Activated CD4-positive, alpha-beta memory T cell treated with anti-CD3 and anti-CD28 coated beads, Interleukin-2, amount 10 ng/mL, durations not matched to agents 7 days and 5 days (primary cell): Measurements from ENCODE around the gene ACTA2. TPM values are rescaled to one million over a fixed set of nuclear protein-coding genes. Genes with fewer than 3 reads are reported as not detected.

Experiments
- CTCF ChIA-PET: fragments of 350-600 bp; sonication (Branson Sonifier 250); formaldehyde crosslinking; loops from one replicate; lab custom pipeline; 2021; ENCODE audit warnings: antibody characterized with exemption, inconsistent platforms; lab: Charles Lee
- POLR2A ChIA-PET: fragments of 350-600 bp; sonication (Branson Sonifier 250); formaldehyde crosslinking; loops from one replicate; lab custom pipeline; 2021; ENCODE audit warnings: antibody characterized with exemption; lab: Charles Lee
- DNase-seq: peaks from one replicate; pipeline ENCODE4 v3.0.0-alpha.2; 2020
- H3K27ac Mint-ChIP-seq: one replicate; pipeline ENCODE4 v1.8.0; 2021; ENCODE audit warnings: mild to moderate bottlenecking, mixed read lengths
- H3K27me3 Mint-ChIP-seq: one replicate; pipeline ENCODE4 v1.8.0; 2021; ENCODE audit warnings: mixed read lengths
- H3K36me3 Mint-ChIP-seq: one replicate; pipeline ENCODE4 v1.8.0; 2021; ENCODE audit warnings: low read depth, mixed read lengths
- H3K4me1 Mint-ChIP-seq: one replicate; pipeline ENCODE4 v1.8.0; 2021; ENCODE audit warnings: mixed read lengths
- H3K4me3 Mint-ChIP-seq: one replicate; pipeline ENCODE4 v1.8.0; 2021; ENCODE audit warnings: mild to moderate bottlenecking, mixed read lengths
- H3K9me3 Mint-ChIP-seq: one replicate; pipeline ENCODE4 v1.8.0; 2021; ENCODE audit warnings: mixed read lengths
- total RNA-seq, 2 experiments: library from RNA; stranded (reverse); gene quantifications; one replicate each; pipeline ENCODE4 v1.2.3, GENCODE V29; 2021

The ACTA2 gene
- total RNA-seq, 2 experiments from 2014 or later: 14.7 to 15.5 TPM

GRCh38 chr10:88990384-88991160 is 38.0 kb upstream of the ACTA2 start, which contains the start of gene FAS:
TSS of gene FAS (plus strand) at chr10:88990798. CDS start at chr10:88990877, 79 bp downstream.
- CTCF ChIA-PET: interaction anchor here (0.9 to 10.6 kb wide), 9 partner anchors 11 to 154 kb away, joined by 3 to 63 read pairs (median 5); no protein-coding TSS in a partner anchor
- Mint-ChIP-seq H3K36me3 (peaks cover 54% of the 10 kb centered on the region), H3K4me1 (peaks cover 71% of the 10 kb centered on the region), H3K9me3 (peaks cover 10% of the 10 kb centered on the region), H3K27ac (peak within 1 kb of the TSS; percentile 99), H3K4me3 (peak within 1 kb of the TSS; percentile 99), H3K27me3 (no peaks in the 10 kb centered on the region)
- POLR2A ChIA-PET: interaction anchor here (0.7 to 6.1 kb wide), 42 partner anchors 8 to 1172 kb away, joined by 3 to 142 read pairs (median 5); partner anchors contain the start of genes ATAD1, CH25H, IFIT5 and KIF20B
- peak; percentile 86 for DNase-seq

DNA sequence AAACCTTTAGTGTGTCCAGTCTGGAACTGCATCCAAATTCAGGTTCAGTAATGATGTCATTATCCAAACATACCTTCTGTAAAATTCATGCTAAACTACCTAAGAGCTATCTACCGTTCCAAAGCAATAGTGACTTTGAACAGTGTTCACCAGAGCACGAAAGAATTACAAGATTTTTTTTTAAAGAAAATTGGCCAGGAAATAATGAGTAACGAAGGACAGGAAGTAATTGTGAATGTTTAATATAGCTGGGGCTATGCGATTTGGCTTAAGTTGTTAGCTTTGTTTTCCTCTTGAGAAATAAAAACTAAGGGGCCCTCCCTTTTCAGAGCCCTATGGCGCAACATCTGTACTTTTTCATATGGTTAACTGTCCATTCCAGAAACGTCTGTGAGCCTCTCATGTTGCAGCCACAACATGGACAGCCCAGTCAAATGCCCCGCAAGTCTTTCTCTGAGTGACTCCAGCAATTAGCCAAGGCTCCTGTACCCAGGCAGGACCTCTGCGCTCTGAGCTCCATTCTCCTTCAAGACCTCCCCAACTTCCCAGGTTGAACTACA is 37.3 kb upstream of the ACTA2 start:
- ChIA-PET CTCF (interaction anchor here (0.9 to 10.6 kb wide), 9 partner anchors 11 to 154 kb away, joined by 3 to 63 read pairs (median 5); no protein-coding TSS in a partner anchor), POLR2A (interaction anchor here (0.7 to 6.1 kb wide), 36 partner anchors 8 to 1171 kb away, joined by 3 to 142 read pairs (median 6); partner anchors contain the start of genes ATAD1, CH25H, IFIT5 and KIF20B)
- peak overlapping the region; percentile 99 for H3K4me3 Mint-ChIP-seq
- peaks cover 11% of the 10 kb centered on the region for H3K9me3 Mint-ChIP-seq
- H3K36me3 Mint-ChIP-seq: peaks cover 49% of the 10 kb centered on the region
- DNase-seq: no peak
- H3K27me3 Mint-ChIP-seq: no peaks in the 10 kb centered on the region
- H3K4me1 Mint-ChIP-seq: peaks cover 69% of the 10 kb centered on the region
- peak overlapping the region; percentile 99 for H3K27ac Mint-ChIP-seq

GRCh38 chr10:88989423-88989822 is 36.9 kb upstream of the ACTA2 start:
- peak overlapping the region; percentile 99 for H3K27ac Mint-ChIP-seq
- H3K4me1 Mint-ChIP-seq: peaks cover 71% of the 10 kb centered on the region
- H3K27me3 Mint-ChIP-seq: no peaks in the 10 kb centered on the region
- H3K9me3 Mint-ChIP-seq: peaks cover 11% of the 10 kb centered on the region
- H3K36me3 Mint-ChIP-seq: peaks cover 51% of the 10 kb centered on the region
- H3K4me3 Mint-ChIP-seq: peak overlapping the region; percentile 99
- DNase-seq: no peak
- ChIA-PET POLR2A (interaction anchor here (0.9 to 6.1 kb wide), 16 partner anchors 8 to 1127 kb away, joined by 3 to 142 read pairs (median 8); partner anchors contain the start of genes IFIT5, KIF20B, KLLN and PTEN), CTCF (interaction anchor here (0.9 to 10.6 kb wide), 5 partner anchors 12 to 153 kb away, joined by 4 to 63 read pairs (median 9); no protein-coding TSS in a partner anchor)

- H3K36me3 Mint-ChIP-seq: peaks cover 48% of the 10 kb centered on the region
- H3K4me3 Mint-ChIP-seq: no peak overlapping the region
- peaks cover 11% of the 10 kb centered on the region for H3K9me3 Mint-ChIP-seq
- no peak for DNase-seq
- ChIA-PET CTCF (interaction anchor here (0.8 to 2.0 kb wide), 9 partner anchors 9 to 598 kb away, joined by 3 to 17 read pairs (median 4); no protein-coding TSS in a partner anchor), POLR2A (interaction anchor here (0.9 to 1.6 kb wide), 7 partner anchors 8 to 47 kb away, joined by 3 to 15 read pairs (median 6); no protein-coding TSS in a partner anchor)
- H3K27me3 Mint-ChIP-seq: no peaks in the 10 kb centered on the region
- H3K27ac Mint-ChIP-seq: peak overlapping the region; percentile 83
- H3K4me1 Mint-ChIP-seq: peaks cover 69% of the 10 kb centered on the region
These were observed 35.3 kb upstream of the ACTA2 start for GRCh38 chr10:88987840-88988239.

DNA sequence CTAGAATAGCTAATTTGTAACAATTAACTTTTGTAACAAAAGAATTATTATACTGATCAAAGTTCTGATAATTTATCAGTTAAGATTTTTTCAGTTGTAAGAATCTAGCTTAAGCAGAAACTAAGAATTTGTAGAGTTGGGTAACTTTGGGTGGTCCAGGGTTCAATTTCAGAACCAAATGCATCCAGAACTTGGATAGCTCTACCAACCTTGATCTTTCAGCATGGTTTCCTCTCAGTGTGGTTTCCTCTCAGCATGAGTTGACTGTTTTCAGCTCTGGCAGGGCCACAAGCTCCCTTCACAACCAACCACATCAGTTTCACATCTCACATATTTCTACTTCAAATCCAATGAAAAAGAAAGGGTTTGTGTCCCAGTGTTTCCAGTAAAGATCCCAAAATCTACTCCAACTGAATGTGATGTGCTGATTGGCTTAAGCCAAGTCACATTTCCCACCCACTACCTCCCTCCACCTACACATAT is 34.7 kb upstream of the ACTA2 start:
- Mint-ChIP-seq H3K4me1 (peaks cover 68% of the 10 kb centered on the region), H3K36me3 (peaks cover 47% of the 10 kb centered on the region), H3K27me3 (no peaks in the 10 kb centered on the region), H3K27ac (peak overlapping the region; percentile 83), H3K4me3 (no peak overlapping the region), H3K9me3 (peaks cover 11% of the 10 kb centered on the region)
- POLR2A ChIA-PET: interaction anchor here (0.7 to 1.6 kb wide), 10 partner anchors 9 to 107 kb away, joined by 3 to 15 read pairs (median 4); partner anchors contain the start of gene STAMBPL1
- DNase-seq: peak; percentile 52
- CTCF ChIA-PET: interaction anchor here (0.8 to 2.0 kb wide), 12 partner anchors 9 to 598 kb away, joined by 3 to 17 read pairs (median 3); no protein-coding TSS in a partner anchor

DNA sequence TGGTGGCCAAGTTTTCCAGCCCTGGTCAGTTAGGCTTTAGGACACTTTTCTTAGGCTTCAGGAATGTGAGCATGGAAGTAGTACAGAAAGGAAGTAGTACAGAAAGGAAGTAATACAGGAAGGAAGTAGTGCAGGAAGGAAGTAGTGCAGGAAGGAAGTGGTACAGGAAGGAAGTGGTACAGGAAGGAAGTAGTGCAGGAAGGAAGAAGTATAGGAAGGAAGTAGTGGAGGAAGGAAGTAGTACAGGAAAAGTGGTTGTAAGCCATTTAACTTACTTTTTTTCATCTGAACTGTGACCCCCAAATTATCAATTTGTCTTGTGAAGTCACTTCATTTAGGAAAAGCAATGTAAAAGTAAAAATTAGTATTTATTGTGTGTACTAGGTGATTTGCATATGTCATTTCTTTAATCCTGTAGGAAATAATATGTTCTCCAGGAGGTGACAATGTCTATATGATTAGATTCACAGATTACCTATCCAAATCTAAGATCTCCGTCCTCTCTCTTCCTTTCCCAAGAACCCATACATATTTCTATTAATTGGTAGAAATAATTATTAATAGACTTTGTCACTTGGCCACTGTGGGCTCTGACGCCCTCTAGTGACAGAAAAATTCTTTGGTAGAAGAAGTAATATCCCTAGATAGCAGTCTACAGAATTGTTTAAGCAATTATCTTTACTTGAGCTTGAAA is 34.1 kb upstream of the ACTA2 start:
- Mint-ChIP-seq H3K4me3 (peak overlapping the region; percentile 3), H3K36me3 (peaks cover 43% of the 10 kb centered on the region), H3K4me1 (peaks cover 68% of the 10 kb centered on the region), H3K27ac (peak overlapping the region; percentile 83), H3K27me3 (no peaks in the 10 kb centered on the region), H3K9me3 (peaks cover 11% of the 10 kb centered on the region)
- POLR2A ChIA-PET: interaction anchor here (0.7 to 1.6 kb wide), 10 partner anchors 8 to 107 kb away, joined by 3 to 15 read pairs (median 4); partner anchors contain the start of gene STAMBPL1
- CTCF ChIA-PET: interaction anchor here (0.8 to 2.0 kb wide), 12 partner anchors 8 to 597 kb away, joined by 3 to 17 read pairs (median 3); no protein-coding TSS in a partner anchor
- DNase-seq: no peak

GRCh38 chr10:88984525-88984924 is 32.0 kb upstream of the ACTA2 start:
- H3K27ac Mint-ChIP-seq: no peak overlapping the region
- CTCF ChIA-PET: interaction anchor here (1.0 kb wide), 1 partner anchor 50 kb away, joined by 3 read pairs; no protein-coding TSS in a partner anchor
- peaks cover 11% of the 10 kb centered on the region for H3K9me3 Mint-ChIP-seq
- no peak for DNase-seq
- H3K4me1 Mint-ChIP-seq: peaks cover 57% of the 10 kb centered on the region
- H3K27me3 Mint-ChIP-seq: no peaks in the 10 kb centered on the region
- POLR2A ChIA-PET: no interaction called here
- H3K36me3 Mint-ChIP-seq: peaks cover 28% of the 10 kb centered on the region
- no peak overlapping the region for H3K4me3 Mint-ChIP-seq

GRCh38 chr10:88983939-88984338 is 31.4 kb upstream of the ACTA2 start:
- peaks cover 11% of the 10 kb centered on the region for H3K9me3 Mint-ChIP-seq
- H3K27ac Mint-ChIP-seq: no peak overlapping the region
- POLR2A ChIA-PET: no interaction called here

GRCh38 chr10:88983206-88983605 is 30.6 kb upstream of the ACTA2 start:
- peaks cover 49% of the 10 kb centered on the region for H3K4me1 Mint-ChIP-seq
- H3K4me3 Mint-ChIP-seq: no peak overlapping the region
- ChIA-PET POLR2A (interaction anchor here (2.1 kb wide), 1 partner anchor 8 kb away, joined by 6 read pairs; the partner anchor contains the start of gene FAS), CTCF (no interaction called here)
- no peaks in the 10 kb centered on the region for H3K27me3 Mint-ChIP-seq
- DNase-seq: no peak
- peaks cover 26% of the 10 kb centered on the region for H3K36me3 Mint-ChIP-seq
- no peak overlapping the region for H3K27ac Mint-ChIP-seq
- peaks cover 11% of the 10 kb centered on the region for H3K9me3 Mint-ChIP-seq

More at GRCh38 chr10:88983939-88984338, 31.4 kb upstream of the ACTA2 start:
- DNase-seq: no peak
- Mint-ChIP-seq H3K4me3 (no peak overlapping the region), H3K4me1 (peaks cover 54% of the 10 kb centered on the region), H3K36me3 (peaks cover 26% of the 10 kb centered on the region), H3K27me3 (no peaks in the 10 kb centered on the region)
- CTCF ChIA-PET: interaction anchor here (1.0 kb wide), 1 partner anchor 50 kb away, joined by 3 read pairs; no protein-coding TSS in a partner anchor

GRCh38 chr10:88982366-88982765 is 29.8 kb upstream of the ACTA2 start:
- Mint-ChIP-seq H3K4me3 (no peak overlapping the region), H3K4me1 (peaks cover 40% of the 10 kb centered on the region), H3K27ac (no peak overlapping the region), H3K9me3 (peaks cover 10% of the 10 kb centered on the region), H3K27me3 (no peaks in the 10 kb centered on the region), H3K36me3 (peaks cover 20% of the 10 kb centered on the region)
- CTCF ChIA-PET: no interaction called here
- POLR2A ChIA-PET: interaction anchor here (0.8 to 2.1 kb wide), 2 partner anchors 9 to 19 kb away, joined by 3 to 6 read pairs; partner anchors contain the start of gene FAS
- no peak for DNase-seq

DNA sequence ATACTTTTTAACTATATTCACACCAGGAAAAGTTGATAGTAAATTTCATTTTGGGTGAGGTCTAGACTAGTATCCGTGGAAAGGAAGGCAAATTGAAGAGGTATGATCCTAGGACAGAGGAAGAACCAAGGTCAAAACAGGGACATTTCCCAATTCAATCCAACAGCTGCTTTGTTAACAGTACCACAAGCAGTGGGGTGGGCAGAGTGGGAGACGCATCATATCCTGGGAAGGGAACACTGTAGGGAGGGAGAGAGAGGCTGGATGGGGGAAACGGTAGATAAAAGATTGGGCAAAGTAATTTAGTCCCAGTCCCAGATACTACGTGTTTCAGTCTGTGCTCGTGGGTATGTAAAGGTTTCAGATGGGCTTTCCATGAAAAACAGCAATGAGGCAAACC is 28.9 kb upstream of the ACTA2 start:
- ChIA-PET POLR2A (interaction anchor here (0.7 to 2.1 kb wide), 2 partner anchors 8 to 10 kb away, joined by 3 to 6 read pairs; partner anchors contain the start of gene FAS), CTCF (no interaction called here)
- no peak overlapping the region for H3K4me3 Mint-ChIP-seq
- H3K9me3 Mint-ChIP-seq: peaks cover 6% of the 10 kb centered on the region
- no peaks in the 10 kb centered on the region for H3K27me3 Mint-ChIP-seq
- peaks cover 34% of the 10 kb centered on the region for H3K4me1 Mint-ChIP-seq
- H3K36me3 Mint-ChIP-seq: peaks cover 16% of the 10 kb centered on the region
- DNase-seq: no peak
- H3K27ac Mint-ChIP-seq: no peak overlapping the region
